ENCODE measurements around the gene FMN1.

- TF ChIP-seq CTCF (conservative IDR thresholded peaks at IDR 0.05) (no peak), ZFX (IDR thresholded peaks at IDR 0.05) (no peak)
Observed at GRCh38 chr15:32974691-32975090, 219.8 kb downstream of the FMN1 start.

Measured in C4-2B (cell line).